ENCODE results near the gene PODN.

The PODN gene

DNA sequence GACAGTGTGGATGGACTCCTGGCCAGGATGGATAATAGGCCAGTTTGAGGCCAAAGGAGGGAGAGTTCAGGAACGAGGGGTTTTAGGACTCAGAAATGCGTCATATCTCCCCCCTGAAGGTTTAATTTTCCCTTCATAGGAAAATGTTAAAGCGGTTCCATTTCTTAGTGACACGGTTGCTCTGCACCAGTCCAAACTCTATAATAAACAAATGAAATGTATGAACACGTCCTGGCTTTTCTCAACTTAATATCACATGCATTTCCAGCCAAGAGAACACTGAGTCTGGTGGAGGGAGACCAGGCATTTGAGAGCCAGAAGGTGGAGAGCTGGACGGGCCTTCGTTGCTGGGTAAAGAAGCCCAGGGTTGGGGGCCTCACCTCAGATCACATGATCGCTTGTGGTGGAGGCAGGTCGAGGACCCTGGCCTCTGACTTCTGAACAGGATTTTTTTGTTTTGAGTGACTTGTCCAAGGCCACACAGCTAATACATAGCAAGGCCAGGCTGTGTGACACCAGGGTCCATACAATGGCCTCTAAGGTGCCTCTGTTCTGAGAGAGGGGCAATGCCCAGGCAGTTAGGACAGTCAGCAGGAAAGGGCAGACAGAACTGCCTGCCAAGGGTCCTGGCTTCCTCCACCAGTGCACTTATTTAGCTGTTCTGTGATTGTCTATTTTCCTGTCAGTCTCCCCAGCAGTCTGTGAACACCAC is 69.0 kb downstream of the PODN start:
- TF ChIP-seq, protein P1, sequence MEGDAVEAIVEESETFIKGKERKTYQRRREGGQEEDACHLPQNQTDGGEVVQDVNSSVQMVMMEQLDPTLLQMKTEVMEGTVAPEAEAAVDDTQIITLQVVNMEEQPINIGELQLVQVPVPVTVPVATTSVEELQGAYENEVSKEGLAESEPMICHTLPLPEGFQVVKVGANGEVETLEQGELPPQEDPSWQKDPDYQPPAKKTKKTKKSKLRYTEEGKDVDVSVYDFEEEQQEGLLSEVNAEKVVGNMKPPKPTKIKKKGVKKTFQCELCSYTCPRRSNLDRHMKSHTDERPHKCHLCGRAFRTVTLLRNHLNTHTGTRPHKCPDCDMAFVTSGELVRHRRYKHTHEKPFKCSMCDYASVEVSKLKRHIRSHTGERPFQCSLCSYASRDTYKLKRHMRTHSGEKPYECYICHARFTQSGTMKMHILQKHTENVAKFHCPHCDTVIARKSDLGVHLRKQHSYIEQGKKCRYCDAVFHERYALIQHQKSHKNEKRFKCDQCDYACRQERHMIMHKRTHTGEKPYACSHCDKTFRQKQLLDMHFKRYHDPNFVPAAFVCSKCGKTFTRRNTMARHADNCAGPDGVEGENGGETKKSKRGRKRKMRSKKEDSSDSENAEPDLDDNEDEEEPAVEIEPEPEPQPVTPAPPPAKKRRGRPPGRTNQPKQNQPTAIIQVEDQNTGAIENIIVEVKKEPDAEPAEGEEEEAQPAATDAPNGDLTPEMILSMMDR (IDR thresholded peaks at IDR 0.05; ENCODE audit: borderline replicate concordance, insufficient read depth, low read depth, low read length) = no peak
- H3K4me3 ChIP-seq (ENCODE audit: low read depth, low read length) = no peak overlapping the region

DNA sequence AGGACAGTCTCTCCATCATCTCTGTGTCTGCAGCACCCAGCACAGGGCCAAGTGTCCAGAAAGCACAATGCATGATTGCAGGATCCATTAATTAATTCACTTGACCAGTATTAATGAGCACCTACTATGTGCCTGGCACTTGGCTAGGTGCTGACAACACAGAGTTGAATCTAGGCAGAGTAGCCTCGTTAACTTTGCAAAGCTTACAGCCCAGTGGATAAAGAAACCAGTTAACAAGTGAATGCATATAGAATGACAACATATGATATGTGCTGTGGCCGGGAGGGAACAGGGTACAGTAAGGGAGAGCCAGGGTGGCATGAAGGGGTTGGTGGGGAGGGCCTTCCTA is 69.6 kb downstream of the PODN start:
- TF ChIP-seq, protein P1 (IDR thresholded peaks at IDR 0.05; ENCODE audit: borderline replicate concordance, insufficient read depth, low read depth, low read length) = no peak

DNA sequence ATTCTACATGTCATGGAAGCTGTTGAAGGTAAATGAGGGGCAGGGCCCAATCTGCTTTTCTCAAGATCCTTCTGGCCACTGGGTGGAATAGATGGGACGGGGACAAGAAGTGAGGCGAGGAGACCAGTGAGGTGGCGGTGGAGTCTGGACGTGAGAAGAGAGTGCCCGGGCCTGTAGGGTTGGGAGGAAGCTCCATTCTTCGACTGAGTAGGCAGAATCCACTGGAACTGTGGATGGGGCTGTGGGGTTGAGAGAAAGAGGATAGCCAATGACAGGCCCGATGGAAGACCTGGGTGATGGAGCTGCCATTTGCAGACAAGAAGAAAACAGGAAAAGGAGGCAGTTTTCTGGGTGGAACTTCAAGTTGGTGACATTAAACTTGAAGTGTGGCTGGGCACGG is 70.2 kb downstream of the PODN start:
- H3K4me3 ChIP-seq (ENCODE audit: low read depth, low read length) = no peak overlapping the region

More for the DNA sequence above, 69.6 kb downstream of the PODN start:
- no peak overlapping the region for H3K4me3 ChIP-seq (ENCODE audit: low read depth, low read length)

DNA sequence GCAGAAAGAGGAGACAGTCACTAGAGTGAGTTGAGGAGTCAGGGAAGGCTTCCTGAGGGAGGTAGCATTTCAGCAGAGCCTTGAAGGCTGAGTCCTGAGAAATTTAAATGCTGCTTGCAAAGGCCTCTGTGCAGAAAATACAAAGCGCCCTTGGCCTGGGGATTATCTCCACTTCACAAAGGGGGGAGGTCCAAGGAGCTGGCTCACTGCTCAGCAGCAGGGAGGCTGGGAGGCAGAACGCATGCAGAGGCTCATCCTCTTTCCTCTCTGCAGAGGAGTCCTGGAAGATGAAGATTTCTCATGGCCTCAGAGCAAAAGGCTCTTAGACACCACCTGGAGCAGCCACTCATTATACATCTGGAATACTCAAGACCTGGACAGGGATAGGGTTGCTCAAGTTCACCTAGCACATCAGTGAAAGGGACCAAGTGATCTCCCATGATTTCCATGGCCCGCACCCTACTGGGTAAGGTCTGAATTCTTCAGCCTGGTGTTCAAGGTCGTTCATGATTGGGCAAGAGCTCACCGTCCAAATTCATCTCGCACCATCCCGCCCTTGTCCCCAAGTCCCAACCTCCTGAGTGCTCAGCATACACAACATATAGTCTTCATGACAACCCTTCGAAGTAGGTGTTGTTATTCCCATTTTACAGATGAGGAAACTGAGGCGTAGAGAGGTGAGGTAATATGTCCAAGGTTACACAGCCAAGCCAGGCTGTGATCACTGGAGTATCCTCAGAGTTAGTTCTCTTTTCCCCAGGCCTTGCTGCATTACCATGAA is 71.4 kb downstream of the PODN start:
- TF ChIP-seq, protein P1 (IDR thresholded peaks at IDR 0.05; ENCODE audit: borderline replicate concordance, insufficient read depth, low read depth, low read length) = no peak
- no peak overlapping the region for H3K4me3 ChIP-seq (ENCODE audit: low read depth, low read length)

More for the DNA sequence above, 70.2 kb downstream of the PODN start:
- TF ChIP-seq, protein P1 (IDR thresholded peaks at IDR 0.05; ENCODE audit: borderline replicate concordance, insufficient read depth, low read depth, low read length) = no peak

DNA sequence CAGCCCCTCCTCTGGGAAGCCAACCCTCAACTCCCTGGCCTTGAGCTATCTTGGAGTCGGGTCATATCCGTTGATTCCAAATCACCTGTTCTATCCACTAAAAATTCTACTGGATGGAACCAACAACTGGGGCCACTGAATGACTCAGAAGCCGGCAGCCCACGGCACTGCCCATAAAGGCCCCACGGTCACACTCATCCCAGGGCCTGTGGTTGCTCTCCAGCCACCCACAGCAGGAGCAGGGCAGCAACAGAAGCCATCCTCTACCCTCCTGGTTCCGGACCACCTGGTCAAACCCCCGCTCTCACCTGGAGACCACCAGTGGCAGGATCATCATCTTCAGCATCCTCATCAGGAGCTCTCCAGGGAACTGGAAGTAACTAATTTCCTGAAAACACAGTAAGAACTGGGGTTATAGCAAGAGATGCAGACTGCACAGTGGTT is 72.1 kb downstream of the PODN start:
- TF ChIP-seq, protein P1 (IDR thresholded peaks at IDR 0.05; ENCODE audit: borderline replicate concordance, insufficient read depth, low read depth, low read length) = no peak
- H3K4me3 ChIP-seq (ENCODE audit: low read depth, low read length) = no peak overlapping the region
